NB4 (cell line): ENCODE results near the gene GRM7.
A peak's percentile ranks its signal among the peaks of the same experiment; 100 is the strongest.

Source experiments
- DNase-seq: peaks from one replicate; pipeline ENCODE4 v3.0.0; 2010; ENCODE audit warnings: low read depth
- H3K4me3 ChIP-seq: one replicate; pipeline ENCODE4 v1.5.1; 2011; ENCODE audit warnings: mild to moderate bottlenecking, low read depth, low read length, moderate library complexity
- CTCF ChIP-seq: IDR thresholded peaks from one replicate; pipeline ENCODE4 v1.5.1; 2012; ENCODE audit warnings: low read depth, low read length
- MAX ChIP-seq: IDR thresholded peaks from 2 replicates; pipeline ENCODE4 v1.6.1; 2011; ENCODE audit warnings: low read depth, low read length
- MYC ChIP-seq: IDR thresholded peaks from 2 replicates; pipeline ENCODE4 v1.6.1; 2011; ENCODE audit warnings: low read depth, low read length
- POLR2A ChIP-seq: IDR thresholded peaks from 2 replicates; pipeline ENCODE4 v1.6.1; 2011; ENCODE audit warnings: mild to moderate bottlenecking; ENCODE audit not compliant: insufficient read length; ENCODE audit errors: extremely low read depth

Gene GRM7

GRCh38 chr3:7015683-7016440 lies 154.9 kb downstream of the GRM7 start:
- TF ChIP-seq POLR2A = no peak
- no peak for TF ChIP-seq MYC
- TF ChIP-seq MAX = no peak
- TF ChIP-seq CTCF = no peak
- no peak overlapping the region for H3K4me3 ChIP-seq
- no peak for DNase-seq

GRCh38 chr3:7025581-7026300 lies 164.8 kb downstream of the GRM7 start:
- TF ChIP-seq CTCF (no peak), POLR2A (no peak), MAX (no peak), MYC (no peak)
- no peak overlapping the region for H3K4me3 ChIP-seq
- peak; percentile 1 for DNase-seq

GRCh38 chr3:7029562-7029961 lies 168.6 kb downstream of the GRM7 start:
- TF ChIP-seq MAX = no peak
- TF ChIP-seq MYC = no peak
- no peak for TF ChIP-seq CTCF
- no peak for DNase-seq
- H3K4me3 ChIP-seq = no peak overlapping the region

GRCh38 chr3:7038394-7038793 lies 177.5 kb downstream of the GRM7 start:
- TF ChIP-seq MAX = no peak
- no peak for TF ChIP-seq POLR2A
- TF ChIP-seq CTCF = no peak
- no peak for TF ChIP-seq MYC
- no peak for DNase-seq
- H3K4me3 ChIP-seq = no peak overlapping the region

GRCh38 chr3:7062714-7063113 lies 201.8 kb downstream of the GRM7 start:
- TF ChIP-seq POLR2A (no peak), CTCF (no peak), MAX (no peak), MYC (no peak)
- no peak overlapping the region for H3K4me3 ChIP-seq
- no peak for DNase-seq
